Right lobe of liver (tissue), 4 donors: ENCODE measurements around the gene FBLN1.

ENCODE experiments used
- POLR2A ChIP-seq: fragments of 450-650 bp; IDR thresholded peaks from one replicate; pipeline ENCODE4 v1.6.1; 2017; ENCODE audit warnings: antibody characterized with exemption, mild to moderate bottlenecking
- TF ChIP-seq, protein P1 (sequence below), 4 donors: fragments of 200-600 bp in 3 of 4; fragments of 450-650 bp in 1 of 4; IDR thresholded peaks; one replicate each; pipeline versions ENCODE4 v1.5.1 to v1.8.0; 2016 to 2022; ENCODE audit warnings: antibody characterized with exemption in 4 of 4, mild to moderate bottlenecking in 2 of 4
- donor health status: DM: no; HTN: no; CAD: no.
- donor health status: DM: no; HTN: no; CAD: no.
- donor health status: DM: no; HTN: yes; CAD: no.

- TF ChIP-seq, protein P1, sequence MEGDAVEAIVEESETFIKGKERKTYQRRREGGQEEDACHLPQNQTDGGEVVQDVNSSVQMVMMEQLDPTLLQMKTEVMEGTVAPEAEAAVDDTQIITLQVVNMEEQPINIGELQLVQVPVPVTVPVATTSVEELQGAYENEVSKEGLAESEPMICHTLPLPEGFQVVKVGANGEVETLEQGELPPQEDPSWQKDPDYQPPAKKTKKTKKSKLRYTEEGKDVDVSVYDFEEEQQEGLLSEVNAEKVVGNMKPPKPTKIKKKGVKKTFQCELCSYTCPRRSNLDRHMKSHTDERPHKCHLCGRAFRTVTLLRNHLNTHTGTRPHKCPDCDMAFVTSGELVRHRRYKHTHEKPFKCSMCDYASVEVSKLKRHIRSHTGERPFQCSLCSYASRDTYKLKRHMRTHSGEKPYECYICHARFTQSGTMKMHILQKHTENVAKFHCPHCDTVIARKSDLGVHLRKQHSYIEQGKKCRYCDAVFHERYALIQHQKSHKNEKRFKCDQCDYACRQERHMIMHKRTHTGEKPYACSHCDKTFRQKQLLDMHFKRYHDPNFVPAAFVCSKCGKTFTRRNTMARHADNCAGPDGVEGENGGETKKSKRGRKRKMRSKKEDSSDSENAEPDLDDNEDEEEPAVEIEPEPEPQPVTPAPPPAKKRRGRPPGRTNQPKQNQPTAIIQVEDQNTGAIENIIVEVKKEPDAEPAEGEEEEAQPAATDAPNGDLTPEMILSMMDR (IDR thresholded peaks at IDR 0.05): no peak
- no peak for TF ChIP-seq POLR2A
Measured at GRCh38 chr22:45503050-45503815, 550 bp downstream of the FBLN1 start.
